NT2/D1 (cell line): ENCODE measurements around the gene PLXDC2.

Experiments
- YY1 ChIP-seq: IDR thresholded peaks from 2 replicates; pipeline ENCODE4 v1.6.1; 2011; ENCODE audit not compliant: insufficient read length, insufficient read depth
- ZNF274 ChIP-seq: IDR thresholded peaks from 2 replicates; pipeline ENCODE4 v1.6.1; 2011; ENCODE audit warnings: mild to moderate bottlenecking, low read depth, low read length

GRCh38 chr10:19795684-19796083 lies 20.5 kb upstream of the PLXDC2 start:
- TF ChIP-seq ZNF274 = no peak
- TF ChIP-seq YY1 = no peak
